Measurements from ENCODE around the gene NSFL1C. TPM values are rescaled to one million over a fixed set of nuclear protein-coding genes. Genes with fewer than 3 reads are reported as not detected.
"Not testable (repeated sequence)": the region's sequence is repeated elsewhere in the genome, so short reads cannot be mapped to it uniquely, and the experiment has no call there.

NSFL1C gene
- total and polyA plus RNA-seq, 3 experiments from 2014 or later = 78.8 to 107 (median 103) TPM

- DNase-seq; H3K36me3 ChIP-seq (ENCODE audit: insufficient read depth, low read length); H3K27ac Mint-ChIP-seq; H3K4me3 Mint-ChIP-seq; H3K4me3 ChIP-seq (ENCODE audit: low read length); H3K9me3 ChIP-seq (ENCODE audit: low read length); H3K27me3 ChIP-seq (ENCODE audit: insufficient read depth, low read length, poor library complexity, severe bottlenecking); H3K27ac ChIP-seq (ENCODE audit: low read depth, low read length); H3K4me1 ChIP-seq (ENCODE audit: insufficient read depth, low read length); H3K9me3 Mint-ChIP-seq: not testable (repeated sequence)
- ChIA-PET CTCF (interaction anchor here (1.0 kb wide), 1 partner anchor 11 kb away, joined by 3 read pairs; no protein-coding TSS in a partner anchor), POLR2A (interaction anchor here (0.6 kb wide), 1 partner anchor 908 kb away, joined by 3 read pairs; no protein-coding TSS in a partner anchor)
- peaks cover 0 to 20% (median 2%) of the 10 kb centered on the region in 3 donors for H3K36me3 Mint-ChIP-seq
- H3K4me1 Mint-ChIP-seq = peaks cover 12 to 15% (median 13%) of the 10 kb centered on the region in 3 donors
- H3K27me3 Mint-ChIP-seq = peaks cover 22 to 53% of the 10 kb centered on the region in 2 donors
Observed at GRCh38 chr20:1399678-1400366, 66.8 kb downstream of the NSFL1C start.

- H3K4me3 Mint-ChIP-seq; POLR2A ChIA-PET; H3K27ac Mint-ChIP-seq; H3K36me3 ChIP-seq (ENCODE audit: insufficient read depth, low read length); H3K4me3 ChIP-seq (ENCODE audit: low read length); H3K9me3 ChIP-seq (ENCODE audit: low read length); H3K27me3 ChIP-seq (ENCODE audit: insufficient read depth, low read length, poor library complexity, severe bottlenecking); H3K9me3 Mint-ChIP-seq; H3K27ac ChIP-seq (ENCODE audit: low read depth, low read length); DNase-seq: not testable (repeated sequence)
- H3K27me3 Mint-ChIP-seq = peaks cover 22 to 46% of the 10 kb centered on the region in 2 donors
- H3K4me1 ChIP-seq (ENCODE audit: insufficient read depth, low read length) = peaks cover 10% of the 10 kb centered on the region
- H3K4me1 Mint-ChIP-seq = peaks cover 19 to 25% (median 21%) of the 10 kb centered on the region in 3 donors
- CTCF ChIA-PET = interaction anchor here (1.1 kb wide), 1 partner anchor 39 kb away, joined by 3 read pairs; no protein-coding TSS in a partner anchor
- H3K36me3 Mint-ChIP-seq = peaks cover under 1 to 15% (median 2%) of the 10 kb centered on the region in 3 donors
Observed at GRCh38 chr20:1398185-1398584, 68.5 kb downstream of the NSFL1C start.

GRCh38 chr20:1397710-1398109, 68.9 kb downstream of the NSFL1C start:
- H3K36me3 Mint-ChIP-seq = peaks cover 1 to 13% (median 2%) of the 10 kb centered on the region in 3 donors
- no peak for DNase-seq
- peak overlapping the region in 1 of 7 donors; percentile 50 for H3K4me3 Mint-ChIP-seq

GRCh38 chr20:1396702-1397101, 69.9 kb downstream of the NSFL1C start:
- DNase-seq = no peak
- Histone ChIP-seq H3K9me3 (ENCODE audit: low read length) (no peaks in the 10 kb centered on the region), H3K27me3 (ENCODE audit: insufficient read depth, low read length, poor library complexity, severe bottlenecking) (no peaks in the 10 kb centered on the region), H3K4me1 (ENCODE audit: insufficient read depth, low read length) (peaks cover 18% of the 10 kb centered on the region), H3K4me3 (ENCODE audit: low read length) (no peak overlapping the region), H3K36me3 (ENCODE audit: insufficient read depth, low read length) (no peaks in the 10 kb centered on the region), H3K27ac (ENCODE audit: low read depth, low read length) (no peak overlapping the region)
- Mint-ChIP-seq H3K4me3 (peak overlapping the region in 1 of 7 donors; percentile 83), H3K27me3 (peaks cover 16 to 46% of the 10 kb centered on the region in 2 donors), H3K36me3 (peaks cover 2 to 5% (median 4%) of the 10 kb centered on the region in 3 donors), H3K9me3 (peaks cover 0 to 6% (median 0%) of the 10 kb centered on the region in 5 donors), H3K4me1 (peaks cover 17 to 20% (median 19%) of the 10 kb centered on the region in 3 donors), H3K27ac (peak overlapping the region in 2 of 8 donors; percentile 51 to 55)
- ChIA-PET POLR2A (interaction anchor here (0.6 kb wide), 1 partner anchor 66 kb away, joined by 3 read pairs; no protein-coding TSS in a partner anchor), CTCF (interaction anchor here (1.5 kb wide), 1 partner anchor 41 kb away, joined by 5 read pairs; no protein-coding TSS in a partner anchor)

More at GRCh38 chr20:1397710-1398109, 68.9 kb downstream of the NSFL1C start:
- Histone ChIP-seq H3K27ac (ENCODE audit: low read depth, low read length) (no peak overlapping the region), H3K36me3 (ENCODE audit: insufficient read depth, low read length) (no peaks in the 10 kb centered on the region), H3K9me3 (ENCODE audit: low read length) (no peaks in the 10 kb centered on the region), H3K27me3 (ENCODE audit: insufficient read depth, low read length, poor library complexity, severe bottlenecking) (no peaks in the 10 kb centered on the region), H3K4me3 (ENCODE audit: low read length) (no peak overlapping the region), H3K4me1 (ENCODE audit: insufficient read depth, low read length) (peaks cover 11% of the 10 kb centered on the region)
- Mint-ChIP-seq H3K27ac (no peak overlapping the region), H3K4me1 (peaks cover 20 to 25% (median 22%) of the 10 kb centered on the region in 3 donors), H3K27me3 (peaks cover 22 to 46% of the 10 kb centered on the region in 2 donors), H3K9me3 (peaks cover 0 to 7% (median 5%) of the 10 kb centered on the region in 5 donors)
- ChIA-PET CTCF (interaction anchor here (1.1 kb wide), 1 partner anchor 39 kb away, joined by 3 read pairs; no protein-coding TSS in a partner anchor), POLR2A (no interaction called here)

GRCh38 chr20:1396264-1396663, 70.4 kb downstream of the NSFL1C start:
- no peak overlapping the region for H3K4me3 ChIP-seq (ENCODE audit: low read length)
- no peak overlapping the region for H3K27ac ChIP-seq (ENCODE audit: low read depth, low read length)
- no peak overlapping the region for H3K27ac Mint-ChIP-seq
- ChIA-PET POLR2A (interaction anchor here (0.6 kb wide), 1 partner anchor 65 kb away, joined by 3 read pairs; no protein-coding TSS in a partner anchor), CTCF (interaction anchor here (1.5 kb wide), 1 partner anchor 41 kb away, joined by 5 read pairs; no protein-coding TSS in a partner anchor)
- H3K36me3 Mint-ChIP-seq = peaks cover 2 to 5% (median 4%) of the 10 kb centered on the region in 3 donors
- H3K9me3 Mint-ChIP-seq = peaks cover 0 to 6% (median 0%) of the 10 kb centered on the region in 5 donors
- H3K27me3 Mint-ChIP-seq = peaks cover 16 to 42% of the 10 kb centered on the region in 2 donors
- peak overlapping the region in 1 of 7 donors; percentile 83 for H3K4me3 Mint-ChIP-seq
- no peaks in the 10 kb centered on the region for H3K36me3 ChIP-seq (ENCODE audit: insufficient read depth, low read length)
- H3K27me3 ChIP-seq (ENCODE audit: insufficient read depth, low read length, poor library complexity, severe bottlenecking) = no peaks in the 10 kb centered on the region
- H3K4me1 Mint-ChIP-seq = peaks cover 18 to 25% (median 22%) of the 10 kb centered on the region in 3 donors
- no peaks in the 10 kb centered on the region for H3K9me3 ChIP-seq (ENCODE audit: low read length)
- H3K4me1 ChIP-seq (ENCODE audit: insufficient read depth, low read length) = peaks cover 22% of the 10 kb centered on the region
- DNase-seq = no peak

GRCh38 chr20:1394686-1395085, 72.0 kb downstream of the NSFL1C start:
- Histone ChIP-seq H3K4me1 (ENCODE audit: insufficient read depth, low read length) (peaks cover 37% of the 10 kb centered on the region), H3K9me3 (ENCODE audit: low read length) (no peaks in the 10 kb centered on the region), H3K27ac (ENCODE audit: low read depth, low read length) (no peak overlapping the region), H3K36me3 (ENCODE audit: insufficient read depth, low read length) (no peaks in the 10 kb centered on the region), H3K4me3 (ENCODE audit: low read length) (no peak overlapping the region), H3K27me3 (ENCODE audit: insufficient read depth, low read length, poor library complexity, severe bottlenecking) (no peaks in the 10 kb centered on the region)
- peaks cover 2 to 8% (median 5%) of the 10 kb centered on the region in 3 donors for H3K36me3 Mint-ChIP-seq
- ChIA-PET CTCF (interaction anchor here (0.9 kb wide), 1 partner anchor 21 kb away, joined by 3 read pairs; no protein-coding TSS in a partner anchor), POLR2A (no interaction called here)
- no peak overlapping the region for H3K4me3 Mint-ChIP-seq
- no peak for DNase-seq
- peaks cover 14 to 30% of the 10 kb centered on the region in 2 donors for H3K27me3 Mint-ChIP-seq
- H3K27ac Mint-ChIP-seq = peak overlapping the region in 3 of 8 donors; percentile 7 to 80 (median 54)
- H3K9me3 Mint-ChIP-seq = peaks cover 0 to 6% (median 0%) of the 10 kb centered on the region in 5 donors
- peaks cover 34 to 40% (median 35%) of the 10 kb centered on the region in 3 donors for H3K4me1 Mint-ChIP-seq

- ChIA-PET CTCF (interaction anchor here (0.7 to 2.6 kb wide), 3 partner anchors 24 to 384 kb away, joined by 3 to 13 read pairs (median 3); partner anchors contain the start of gene NSFL1C), POLR2A (interaction anchor here (0.9 to 1.5 kb wide), 2 partner anchors 27 to 69 kb away, joined by 3 read pairs; no protein-coding TSS in a partner anchor)
- no peak for DNase-seq
- Histone ChIP-seq H3K27ac (ENCODE audit: low read depth, low read length) (peak overlapping the region; percentile 59), H3K27me3 (ENCODE audit: insufficient read depth, low read length, poor library complexity, severe bottlenecking) (no peaks in the 10 kb centered on the region), H3K36me3 (ENCODE audit: insufficient read depth, low read length) (no peaks in the 10 kb centered on the region), H3K9me3 (ENCODE audit: low read length) (no peaks in the 10 kb centered on the region), H3K4me1 (ENCODE audit: insufficient read depth, low read length) (peaks cover 47% of the 10 kb centered on the region), H3K4me3 (ENCODE audit: low read length) (peak overlapping the region; percentile 95)
- peaks cover 2 to 8% (median 5%) of the 10 kb centered on the region in 3 donors for H3K36me3 Mint-ChIP-seq
- H3K4me3 Mint-ChIP-seq = peak overlapping the region; percentile 79 to 97 (median 90)
- peaks cover 11 to 22% of the 10 kb centered on the region in 2 donors for H3K27me3 Mint-ChIP-seq
- peak overlapping the region; percentile 80 to 98 (median 94) for H3K27ac Mint-ChIP-seq
- H3K9me3 Mint-ChIP-seq = peaks cover 0 to 6% (median 0%) of the 10 kb centered on the region in 5 donors
- H3K4me1 Mint-ChIP-seq = peaks cover 46 to 52% (median 46%) of the 10 kb centered on the region in 3 donors
Observed at GRCh38 chr20:1393507-1393882, 73.2 kb downstream of the NSFL1C start.

All from CD8-positive, alpha-beta memory T cell (primary cell).